ENCODE results near the gene ALDH16A1. TPM values are rescaled to one million over a fixed set of nuclear protein-coding genes. Genes with fewer than 3 reads are reported as not detected.

ALDH16A1 gene
- polyA plus RNA-seq, 1 donor (not counting 4 experiments of a cell fraction or from before 2014, with no cell fraction given): 7.1 TPM

GRCh38 chr19:49455773-49456172 lies 2.7 kb downstream of the ALDH16A1 start:
- peaks cover 10% of the 10 kb centered on the region for H3K4me1 ChIP-seq (ENCODE audit: control insufficient read depth, extremely low read depth, insufficient read depth, low read length)
- H3K4me3 ChIP-seq (ENCODE audit: control insufficient read depth in 2 of 3, extremely low read depth in 1 of 3, insufficient read depth in 2 of 3, low read depth in 1 of 3, low read length in 3 of 3): no peak overlapping the region
- FAIRE-seq (no peak), DNase-seq (ENCODE audit: low read depth, low spot score) (no peak)
- no peak overlapping the region for H2AFZ ChIP-seq (ENCODE audit: control insufficient read depth, low read length)
- H3K9me1 ChIP-seq (ENCODE audit: control insufficient read depth, extremely low read depth, insufficient read depth, low read length): no peaks in the 10 kb centered on the region
- no peaks in the 10 kb centered on the region for H3K9me3 ChIP-seq (ENCODE audit: control insufficient read depth, low read depth, low read length)
- H3K4me2 ChIP-seq (ENCODE audit: control insufficient read depth, extremely low read depth, insufficient read depth, low read depth, low read length): no peak overlapping the region
- H3K27me3 ChIP-seq (ENCODE audit: control insufficient read depth, extremely low read depth, insufficient read depth, low read length): no peaks in the 10 kb centered on the region
- H4K20me1 ChIP-seq (ENCODE audit: control insufficient read depth, extremely low read depth, insufficient read depth, low read length): no peaks in the 10 kb centered on the region
- peaks cover 13% of the 10 kb centered on the region for H3K79me2 ChIP-seq (ENCODE audit: control insufficient read depth, insufficient read depth, low read length)
- H3K36me3 ChIP-seq (ENCODE audit: control insufficient read depth in 2 of 2, extremely low read depth in 1 of 2, insufficient read depth in 2 of 2, low read length in 2 of 2): peaks cover 4 to 5% of the 10 kb centered on the region in 2 experiments
- H3K27ac ChIP-seq (ENCODE audit: control insufficient read depth, insufficient read depth, low read length): no peak overlapping the region
- no peak overlapping the region for H3K9ac ChIP-seq (ENCODE audit: control insufficient read depth, extremely low read depth, insufficient read depth, low read length)
- no peak for TF ChIP-seq EZH2 (IDR thresholded peaks at IDR 0.05; ENCODE audit: low read length)
- TF ChIP-seq CTCF (optimal IDR thresholded peaks at IDR 0.05 in 1 of 3, IDR thresholded peaks at IDR 0.05 in 1 of 3, conservative IDR thresholded peaks at IDR 0.05 in 1 of 3; ENCODE audit: extremely low read depth in 1 of 3, insufficient read depth in 2 of 3, low read length in 3 of 3): no peak
- dilution Hi-C loops (cut with MboI; ENCODE audit: extremely low pct_ligation_motif_present, low sequenced_read_pairs): no loop called here

- dilution Hi-C loops (cut with MboI; ENCODE audit: extremely low pct_ligation_motif_present, low sequenced_read_pairs): no loop called here
- no peak overlapping the region for H3K4me2 ChIP-seq (ENCODE audit: control insufficient read depth, extremely low read depth, insufficient read depth, low read depth, low read length)
- H3K79me2 ChIP-seq (ENCODE audit: control insufficient read depth, insufficient read depth, low read length): peaks cover 11% of the 10 kb centered on the region
- no peaks in the 10 kb centered on the region for H4K20me1 ChIP-seq (ENCODE audit: control insufficient read depth, extremely low read depth, insufficient read depth, low read length)
- FAIRE-seq (no peak), DNase-seq (ENCODE audit: low read depth, low spot score) (no peak)
- H3K4me1 ChIP-seq (ENCODE audit: control insufficient read depth, extremely low read depth, insufficient read depth, low read length): peaks cover 9% of the 10 kb centered on the region
- no peak overlapping the region for H3K4me3 ChIP-seq (ENCODE audit: control insufficient read depth in 2 of 3, extremely low read depth in 1 of 3, insufficient read depth in 2 of 3, low read depth in 1 of 3, low read length in 3 of 3)
- H3K36me3 ChIP-seq (ENCODE audit: control insufficient read depth in 2 of 2, extremely low read depth in 1 of 2, insufficient read depth in 2 of 2, low read length in 2 of 2): peaks cover 4 to 5% of the 10 kb centered on the region in 2 experiments
- H3K27me3 ChIP-seq (ENCODE audit: control insufficient read depth, extremely low read depth, insufficient read depth, low read length): no peaks in the 10 kb centered on the region
- H3K9ac ChIP-seq (ENCODE audit: control insufficient read depth, extremely low read depth, insufficient read depth, low read length): no peak overlapping the region
- H3K9me1 ChIP-seq (ENCODE audit: control insufficient read depth, extremely low read depth, insufficient read depth, low read length): no peaks in the 10 kb centered on the region
- H3K27ac ChIP-seq (ENCODE audit: control insufficient read depth, insufficient read depth, low read length): no peak overlapping the region
- TF ChIP-seq CTCF (optimal IDR thresholded peaks at IDR 0.05 in 1 of 3, IDR thresholded peaks at IDR 0.05 in 1 of 3, conservative IDR thresholded peaks at IDR 0.05 in 1 of 3; ENCODE audit: extremely low read depth in 1 of 3, insufficient read depth in 2 of 3, low read length in 3 of 3) (no peak), EZH2 (IDR thresholded peaks at IDR 0.05; ENCODE audit: low read length) (no peak)
- no peak overlapping the region for H2AFZ ChIP-seq (ENCODE audit: control insufficient read depth, low read length)
- H3K9me3 ChIP-seq (ENCODE audit: control insufficient read depth, low read depth, low read length): no peaks in the 10 kb centered on the region
Observed at GRCh38 chr19:49456326-49456725, 3.3 kb downstream of the ALDH16A1 start.
